ENCODE measurements around the gene MUCL3.
A peak's percentile ranks its signal among the peaks of the same experiment; 100 is the strongest.
"Not testable (repeated sequence)": the region's sequence is repeated elsewhere in the genome, so short reads cannot be mapped to it uniquely, and the experiment has no call there.

Gene MUCL3

DNA sequence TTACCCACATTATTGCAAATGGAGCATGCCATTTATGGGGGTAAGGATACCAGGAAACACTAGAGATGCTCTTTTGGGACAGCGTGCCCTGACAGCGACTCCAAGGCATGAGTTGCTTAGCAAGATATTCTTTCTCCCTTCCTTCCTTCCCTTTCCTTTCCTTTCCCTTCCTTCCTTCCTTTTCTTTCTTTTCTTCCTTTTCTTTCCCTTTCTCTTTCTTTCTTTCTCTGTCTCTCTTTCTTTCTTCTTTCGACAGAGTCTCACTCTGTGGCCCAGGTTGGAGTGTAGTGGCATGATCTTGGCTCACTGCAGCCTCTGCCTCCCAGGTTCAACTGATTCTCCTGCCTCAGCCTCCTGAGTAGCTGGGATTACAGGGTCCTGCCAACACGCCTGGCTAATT lies 3.3 kb downstream of the MUCL3 start:
- no peak for DNase-seq (ENCODE audit: low spot score)

DNA sequence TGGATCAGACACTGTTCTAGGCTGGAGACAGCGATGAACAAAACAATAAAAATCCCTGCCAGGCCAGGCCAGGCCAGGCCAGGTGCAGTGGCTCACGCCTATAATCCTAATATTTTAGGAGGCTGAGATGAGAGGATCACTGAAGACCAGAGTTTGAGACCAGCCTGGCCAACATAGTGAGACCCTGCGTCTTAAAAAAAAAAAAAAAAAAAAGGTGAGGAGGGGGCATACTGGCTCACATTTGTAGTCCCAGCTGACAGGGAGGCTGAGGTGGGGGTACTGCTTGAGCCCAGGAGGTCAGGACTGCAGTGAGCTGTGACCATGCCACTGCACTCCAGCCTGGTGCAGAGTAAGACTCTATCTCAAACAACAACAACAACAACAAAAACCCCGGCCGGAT lies 4.5 kb downstream of the MUCL3 start:
- DNase-seq (ENCODE audit: low spot score): no peak

DNA sequence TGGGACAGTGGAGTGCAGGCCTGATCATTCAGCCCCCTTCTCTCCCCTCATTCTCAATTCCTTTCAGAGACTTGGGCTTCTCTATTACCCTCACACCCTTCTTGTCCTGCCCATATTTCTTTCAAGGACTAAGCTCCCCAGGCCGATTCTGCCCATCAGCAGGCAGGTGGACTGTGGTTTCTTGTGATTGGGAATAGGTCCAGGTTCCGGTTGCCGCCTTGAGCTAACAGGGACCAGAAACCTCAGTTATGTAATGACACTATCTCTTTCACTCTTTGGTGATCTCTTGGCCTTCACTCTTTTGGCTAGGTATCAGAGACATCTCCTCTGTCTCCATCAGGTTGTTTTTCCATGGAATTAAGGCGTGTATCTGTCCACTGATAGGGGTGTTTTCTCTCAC lies 6.5 kb downstream of the MUCL3 start:
- no peak for DNase-seq (ENCODE audit: low spot score)

DNA sequence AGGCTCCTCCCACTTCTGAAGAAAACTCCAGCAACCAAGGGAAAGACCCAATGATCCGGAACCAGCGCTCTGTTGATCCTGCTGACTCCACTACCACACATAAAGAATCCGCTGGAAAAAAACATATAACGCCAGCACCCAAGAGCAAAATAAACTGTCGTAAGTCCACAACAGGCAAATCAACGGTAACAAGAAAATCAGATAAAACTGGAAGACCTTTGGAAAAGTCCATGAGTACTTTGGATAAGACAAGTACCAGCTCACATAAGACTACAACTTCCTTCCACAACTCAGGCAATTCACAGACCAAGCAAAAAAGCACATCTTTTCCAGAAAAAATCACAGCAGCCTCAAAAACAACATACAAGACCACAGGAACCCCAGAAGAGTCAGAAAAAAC lies 8.0 kb downstream of the MUCL3 start:
- DNase-seq (ENCODE audit: low spot score): no peak

DNA sequence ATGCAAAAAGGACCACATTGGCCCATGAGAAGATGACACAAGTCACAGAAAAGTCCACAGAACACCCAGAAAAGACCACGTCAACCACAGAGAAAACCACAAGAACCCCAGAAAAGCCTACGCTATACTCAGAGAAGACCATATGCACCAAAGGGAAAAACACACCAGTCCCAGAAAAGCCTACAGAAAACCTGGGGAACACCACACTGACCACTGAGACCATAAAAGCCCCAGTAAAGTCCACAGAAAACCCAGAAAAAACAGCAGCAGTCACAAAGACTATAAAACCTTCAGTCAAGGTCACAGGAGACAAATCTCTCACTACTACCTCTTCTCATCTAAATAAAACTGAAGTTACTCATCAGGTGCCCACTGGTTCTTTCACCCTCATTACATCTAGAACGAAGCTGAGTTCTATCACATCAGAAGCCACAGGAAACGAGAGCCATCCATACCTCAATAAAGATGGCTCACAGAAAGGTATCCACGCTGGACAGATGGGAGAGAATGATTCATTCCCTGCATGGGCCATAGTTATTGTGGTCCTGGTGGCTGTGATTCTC lies 11.2 kb downstream of the MUCL3 start:
- no peak for DNase-seq (ENCODE audit: low spot score)

DNA sequence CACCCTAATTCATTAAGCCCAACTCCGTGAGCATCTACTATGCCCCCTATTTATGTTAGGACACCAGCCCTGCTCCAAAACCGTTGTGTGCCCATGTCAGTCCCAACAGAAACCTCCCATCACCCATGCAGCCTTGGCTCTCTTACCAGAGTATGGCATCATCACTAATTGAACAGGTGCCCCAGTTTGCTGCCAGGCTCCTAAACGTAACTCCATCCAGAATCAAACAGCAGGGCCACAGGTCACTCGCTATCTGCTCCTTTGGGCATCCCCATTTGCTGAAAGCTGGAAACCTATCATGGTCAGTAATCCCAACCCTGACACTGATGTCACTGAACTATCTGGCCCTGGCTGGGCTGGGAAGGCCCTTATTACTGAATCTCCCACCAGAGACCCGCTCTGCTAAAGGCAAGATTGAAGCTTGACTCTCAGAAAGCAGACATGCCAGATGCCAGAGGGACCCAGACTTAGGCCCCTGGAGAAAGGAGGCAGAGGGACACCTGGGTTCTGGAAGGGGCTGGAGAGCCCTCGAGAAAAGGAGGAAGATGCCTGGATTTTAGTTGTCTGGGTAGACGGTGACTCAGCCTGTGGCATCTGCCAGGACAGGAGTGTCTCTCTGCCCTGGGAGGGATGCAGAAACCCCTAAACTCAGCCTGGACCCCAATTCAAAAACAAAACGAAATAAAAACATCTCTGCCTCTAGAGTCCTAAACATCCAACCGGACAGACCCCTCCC lies 14.0 kb downstream of the MUCL3 start:
- no peak for DNase-seq (ENCODE audit: low spot score)

DNA sequence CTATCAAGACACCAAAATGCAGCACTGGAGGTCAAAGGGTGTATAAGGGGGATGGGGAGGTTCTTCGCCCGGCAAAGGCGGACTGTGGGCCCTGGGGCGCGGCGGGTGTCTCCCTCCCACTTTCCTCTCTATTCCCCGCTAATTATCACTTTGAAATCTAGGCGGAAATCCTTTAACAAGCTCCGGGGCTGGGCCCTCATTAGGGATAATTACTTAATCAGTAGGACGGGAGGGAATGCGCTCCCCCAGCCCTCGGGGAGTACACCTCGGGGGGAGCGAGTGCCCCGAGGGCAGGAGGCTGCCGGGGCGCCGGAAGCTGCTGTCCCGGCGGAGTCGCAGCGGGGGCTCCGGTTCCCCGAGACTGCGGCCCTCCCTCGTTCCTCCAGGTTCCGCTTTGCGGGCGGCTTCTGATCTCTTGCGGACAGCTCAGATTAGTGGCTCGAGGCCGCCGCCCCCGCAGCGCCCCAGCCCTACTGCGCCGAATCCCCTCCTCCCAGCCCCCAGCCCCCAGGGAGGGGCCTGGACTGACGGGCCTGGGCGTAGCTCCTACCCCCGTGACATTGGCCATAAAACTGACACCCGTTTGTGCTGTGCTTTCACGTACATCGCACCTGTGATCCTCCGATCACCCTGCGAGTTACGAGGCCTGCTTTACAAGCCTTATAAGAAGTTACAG lies 14.7 kb downstream of the MUCL3 start:
- DNase-seq (ENCODE audit: low spot score): no peak

DNA sequence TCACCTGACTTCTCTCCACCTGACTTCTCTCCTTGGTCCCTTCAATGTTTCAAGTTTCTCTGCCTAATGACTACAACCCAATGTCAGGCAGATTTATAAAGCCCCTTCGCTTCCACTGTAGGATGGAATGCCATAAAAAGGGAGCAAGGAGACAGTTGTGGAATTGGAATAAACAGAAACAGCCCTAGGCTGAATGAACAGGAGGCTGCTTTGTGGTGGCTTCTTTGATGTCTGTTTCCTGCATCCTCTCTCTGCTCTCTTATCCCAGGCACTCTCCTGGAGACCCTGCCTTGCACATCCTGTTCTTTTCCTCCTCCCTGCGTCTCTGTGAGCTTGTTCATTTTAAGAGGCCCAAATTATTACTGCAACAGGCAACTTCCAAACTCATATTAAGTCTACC lies 16.9 kb downstream of the MUCL3 start:
- DNase-seq (ENCODE audit: low spot score): no peak

DNA sequence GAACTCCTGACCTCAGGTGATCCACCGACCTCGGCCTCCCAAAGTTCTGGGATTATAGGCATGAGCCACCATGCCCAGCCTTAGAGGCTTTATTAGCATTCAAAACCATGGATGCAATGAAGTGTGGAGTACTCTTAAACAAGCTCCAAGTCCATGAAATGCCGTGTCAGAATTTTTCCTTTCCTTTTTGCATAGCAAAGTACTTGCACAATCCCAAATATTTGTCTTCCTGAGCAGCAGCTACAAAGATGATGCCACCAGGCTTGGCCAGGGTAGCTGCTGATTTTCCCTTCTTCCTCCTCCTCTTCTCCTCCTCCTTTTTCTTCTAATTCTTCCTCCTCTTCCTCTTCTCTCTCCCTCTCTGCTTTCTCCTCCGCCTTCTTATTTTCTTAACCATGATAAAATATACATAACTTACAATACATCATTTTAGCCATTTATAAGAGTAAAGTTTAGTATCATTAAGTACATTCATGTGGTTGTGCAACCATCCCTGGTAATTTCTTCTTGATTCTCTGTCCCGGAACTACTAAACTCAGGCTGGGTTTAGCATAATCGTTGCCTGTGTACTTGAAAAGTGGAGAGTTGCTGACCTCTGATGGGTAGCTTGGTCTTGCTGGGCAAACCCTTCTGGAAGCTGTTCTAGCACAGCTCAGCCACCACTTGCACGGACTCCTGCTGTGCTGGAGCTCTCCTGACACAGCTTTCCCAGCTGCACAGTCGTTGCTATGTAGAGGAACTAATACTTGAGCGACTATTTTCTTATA lies 20.3 kb downstream of the MUCL3 start:
- DNase-seq (ENCODE audit: low spot score): no peak

DNA sequence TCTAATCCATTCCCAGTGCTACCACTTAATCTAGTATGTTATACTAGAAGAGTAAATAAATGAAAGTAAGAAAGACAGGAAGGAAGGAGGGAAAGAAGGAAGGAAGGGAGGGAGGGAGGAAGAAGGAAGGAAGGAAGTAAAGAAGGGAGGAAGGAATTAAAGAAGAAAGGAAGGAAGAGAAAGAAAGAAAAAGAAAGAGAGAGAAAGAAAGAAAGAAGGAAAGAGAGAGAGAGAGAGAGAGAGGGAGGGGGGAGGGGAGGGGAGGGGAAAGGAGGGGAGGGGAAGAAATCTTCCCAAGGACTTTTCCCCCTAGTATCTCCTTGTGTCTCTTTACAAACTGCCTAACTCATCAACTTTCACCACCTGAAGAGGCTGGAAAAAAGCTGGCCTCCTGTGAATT lies 21.9 kb downstream of the MUCL3 start:
- no peak for DNase-seq (ENCODE audit: low spot score)

DNA sequence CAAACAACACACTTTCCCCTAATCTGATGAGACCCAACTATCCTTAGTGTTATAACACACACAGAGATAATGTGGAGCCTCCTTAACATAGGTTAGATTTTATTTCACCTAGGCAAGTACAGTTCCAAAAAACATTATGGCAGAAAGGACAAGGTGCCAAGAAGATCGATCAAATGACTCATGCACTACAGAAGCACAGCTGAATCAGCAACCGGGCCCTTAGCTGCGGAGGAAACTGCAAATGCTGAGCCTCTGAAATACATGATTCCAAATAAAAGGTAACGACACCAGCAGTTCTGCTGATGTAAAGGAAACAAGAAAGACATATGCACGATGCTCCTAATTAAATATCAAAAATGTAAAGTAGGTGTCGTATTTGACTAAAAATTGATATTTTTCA lies 22.9 kb downstream of the MUCL3 start:
- no peak for DNase-seq (ENCODE audit: low spot score)

DNA sequence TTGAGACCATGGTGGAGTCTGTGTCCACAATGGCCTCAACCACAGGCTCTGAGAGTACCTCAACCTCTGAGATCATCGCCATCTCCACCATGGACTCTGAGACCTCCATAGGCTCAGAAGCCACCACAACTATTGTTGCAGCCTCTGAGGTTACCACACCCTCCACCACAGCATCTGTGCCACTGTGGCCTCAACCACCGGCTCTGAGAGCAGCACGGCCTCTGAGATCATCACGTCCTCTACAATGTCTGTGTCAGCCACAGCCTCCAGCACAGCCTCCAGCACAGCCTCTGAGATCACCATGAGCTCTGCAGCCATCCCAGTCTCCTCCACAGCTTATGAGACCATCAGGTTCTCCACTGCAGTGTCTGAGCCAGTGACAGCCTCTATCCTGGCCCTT lies 23.3 kb downstream of the MUCL3 start:
- no peak for DNase-seq (ENCODE audit: low spot score)

DNA sequence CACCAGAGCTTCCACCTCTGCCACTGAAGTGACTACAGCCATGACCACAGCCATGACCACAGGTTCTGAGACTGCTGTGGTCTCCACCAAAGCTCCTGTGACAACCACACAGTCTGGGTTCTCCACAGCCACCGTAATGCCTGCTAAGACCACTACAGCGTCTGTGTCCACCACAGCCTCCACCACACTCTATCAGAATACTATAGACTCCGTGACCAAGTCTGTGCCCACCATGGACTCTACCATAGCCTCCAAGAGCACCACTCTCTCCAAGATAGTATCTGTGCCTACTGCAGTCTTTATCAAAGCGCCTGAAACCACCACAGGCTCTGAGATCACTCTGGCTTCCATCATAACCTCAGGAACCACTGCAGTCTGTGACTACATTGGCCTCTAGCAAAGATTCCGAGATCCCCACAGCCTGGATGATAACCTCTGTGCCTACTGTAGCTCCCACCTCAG lies 24.4 kb downstream of the MUCL3 start:
- DNase-seq (ENCODE audit: low spot score): no peak

DNA sequence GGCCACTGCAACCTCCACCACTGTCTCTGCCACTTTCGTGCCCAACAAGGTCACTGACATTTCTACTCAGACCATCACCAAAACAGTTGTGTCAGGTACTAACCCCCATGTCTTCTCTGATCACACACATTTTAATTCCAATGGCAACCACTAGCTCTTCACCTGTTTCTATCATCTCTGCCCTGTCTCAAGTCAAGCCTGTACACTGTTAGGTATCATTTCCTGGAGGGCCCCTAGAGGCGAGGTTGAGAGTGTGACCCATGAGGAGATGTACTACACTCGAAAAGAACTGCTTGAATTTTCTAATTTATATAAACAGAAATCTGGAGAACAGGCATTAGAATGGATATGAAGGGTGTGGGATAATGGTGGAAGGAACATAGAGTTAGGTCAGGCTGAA lies 25.4 kb downstream of the MUCL3 start:
- no peak for DNase-seq (ENCODE audit: low spot score)

DNA sequence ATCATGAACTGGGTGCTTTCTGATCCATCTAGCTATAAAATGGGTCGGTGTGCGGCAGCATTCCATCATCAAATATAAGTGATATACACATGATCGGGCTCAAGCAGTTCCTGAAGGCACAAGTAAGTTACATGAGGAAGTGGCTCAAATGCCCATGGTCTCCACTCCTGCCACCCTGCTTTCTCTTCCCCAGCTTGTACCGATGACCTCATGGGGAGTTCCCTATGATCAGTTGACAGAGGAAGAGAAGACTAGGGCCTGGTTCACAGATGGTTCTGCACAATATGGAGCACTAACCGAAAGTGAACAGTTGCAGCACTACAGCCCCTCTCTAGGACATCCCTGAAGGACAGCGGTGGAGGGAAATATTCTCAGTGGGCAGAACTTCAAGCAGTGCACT lies 28.4 kb downstream of the MUCL3 start:
- not testable (repeated sequence) for DNase-seq (ENCODE audit: low spot score)

DNA sequence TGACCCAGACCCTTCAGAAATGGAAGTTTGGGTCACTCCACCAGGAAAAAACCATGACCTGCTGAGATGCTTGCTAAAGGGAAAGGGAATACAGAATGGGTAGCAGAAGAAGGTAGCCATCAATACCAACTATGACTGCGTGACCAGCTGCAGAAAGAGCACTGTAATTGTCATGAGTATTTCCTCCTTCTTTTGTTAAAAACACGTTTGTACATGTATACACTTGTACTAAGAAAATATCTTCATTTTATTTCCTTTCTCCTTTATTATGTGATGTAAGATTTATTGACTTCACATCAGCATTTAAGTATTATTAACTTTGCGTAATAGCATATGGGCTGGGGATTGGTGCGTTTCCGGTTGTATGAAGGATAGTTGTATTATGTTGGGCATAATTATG lies 30.2 kb downstream of the MUCL3 start:
- no peak for DNase-seq (ENCODE audit: low spot score)

DNA sequence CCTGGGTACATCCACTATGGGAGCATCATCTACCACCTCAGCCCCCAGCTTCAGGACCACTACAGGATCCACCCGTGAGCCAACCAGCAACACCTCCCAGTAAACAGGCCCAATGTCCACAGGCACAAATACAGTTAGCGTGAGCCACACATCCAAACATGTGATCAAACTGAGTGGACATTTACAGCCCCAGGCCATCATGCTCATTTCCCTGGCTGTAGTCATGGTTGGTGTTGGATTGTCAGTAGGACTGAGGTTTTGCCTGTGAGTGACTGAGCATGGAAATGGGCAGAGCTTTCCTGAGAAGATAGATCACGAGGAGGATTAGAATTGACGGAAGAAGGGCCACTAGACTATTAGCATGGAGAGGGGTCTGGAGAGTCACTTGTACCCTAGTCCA lies 32.0 kb downstream of the MUCL3 start:
- no peak for DNase-seq (ENCODE audit: low spot score)

DNA sequence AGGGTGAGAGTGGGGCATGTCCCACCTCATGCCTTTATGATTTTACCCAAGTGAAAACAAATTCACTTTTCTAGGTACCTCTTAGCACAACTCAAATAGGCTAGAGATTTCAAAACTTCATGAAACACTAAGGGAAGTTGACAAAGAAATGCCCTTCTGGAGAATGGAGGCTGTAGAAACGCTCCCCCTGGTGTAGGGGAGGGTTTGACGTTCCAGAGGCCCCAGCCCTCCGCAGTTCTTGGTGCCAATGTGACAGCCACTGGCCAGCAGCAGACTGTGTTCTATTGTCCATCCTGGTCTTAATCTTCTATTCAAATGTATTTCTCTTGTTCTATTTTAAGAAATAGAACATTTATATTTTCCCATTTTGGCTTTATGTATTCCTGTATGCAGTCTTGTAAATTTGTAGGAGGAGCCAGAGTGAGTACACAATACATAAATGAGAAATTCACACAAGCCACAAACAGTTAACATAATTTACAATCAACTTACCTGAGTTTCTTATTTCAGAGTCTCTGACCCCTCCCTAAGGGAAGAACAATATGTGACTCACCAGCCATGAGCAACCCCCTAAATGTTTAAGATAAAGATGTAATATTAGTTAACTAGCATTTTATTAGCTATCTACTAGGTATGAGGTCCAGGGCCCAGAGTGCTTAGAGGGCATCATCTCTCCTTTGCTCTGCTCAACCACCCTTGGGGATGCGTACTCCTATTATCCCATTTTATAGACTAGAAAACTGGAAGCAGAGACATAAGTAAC lies 33.9 kb downstream of the MUCL3 start:
- DNase-seq (ENCODE audit: low spot score): no peak

DNA sequence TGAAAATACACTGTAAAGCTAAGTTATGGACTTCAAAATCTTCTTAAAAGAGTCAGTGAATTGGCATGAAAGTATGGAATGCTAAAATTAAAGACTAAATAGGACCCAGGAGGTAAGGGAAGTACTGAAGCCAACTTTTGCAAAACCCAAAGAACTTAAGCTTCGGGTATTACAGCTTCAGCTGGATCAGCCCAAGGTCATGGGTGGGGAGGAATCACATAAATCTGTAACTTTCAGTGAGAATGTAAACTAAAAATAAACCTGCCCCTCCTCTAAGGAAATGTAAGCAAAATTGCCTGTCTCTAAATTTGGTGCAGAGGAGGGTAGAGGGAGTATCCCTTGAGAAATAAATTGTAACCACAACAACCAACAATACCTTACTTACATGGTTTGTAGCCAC lies 38.4 kb downstream of the MUCL3 start:
- no peak for DNase-seq (ENCODE audit: low spot score)

DNA sequence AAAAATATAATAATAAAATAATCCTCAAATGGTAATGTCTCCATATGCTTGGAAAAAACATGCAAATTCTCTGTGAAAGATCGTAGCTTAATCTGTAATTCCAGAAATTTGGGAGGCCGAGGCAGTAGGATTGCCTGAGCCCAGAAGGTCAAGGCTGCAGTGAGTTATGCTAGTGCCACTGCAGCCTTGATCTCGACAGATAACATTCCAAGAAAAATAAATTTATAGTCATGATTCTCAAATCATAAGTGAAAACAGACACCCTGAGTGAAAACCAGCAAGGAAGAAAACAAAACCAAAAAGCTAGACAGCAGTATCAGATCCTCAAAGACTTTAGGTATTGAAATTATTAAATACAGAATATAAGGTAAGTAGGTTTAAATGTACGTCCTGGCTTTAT lies 38.9 kb downstream of the MUCL3 start:
- no peak for DNase-seq (ENCODE audit: low spot score)

DNA sequence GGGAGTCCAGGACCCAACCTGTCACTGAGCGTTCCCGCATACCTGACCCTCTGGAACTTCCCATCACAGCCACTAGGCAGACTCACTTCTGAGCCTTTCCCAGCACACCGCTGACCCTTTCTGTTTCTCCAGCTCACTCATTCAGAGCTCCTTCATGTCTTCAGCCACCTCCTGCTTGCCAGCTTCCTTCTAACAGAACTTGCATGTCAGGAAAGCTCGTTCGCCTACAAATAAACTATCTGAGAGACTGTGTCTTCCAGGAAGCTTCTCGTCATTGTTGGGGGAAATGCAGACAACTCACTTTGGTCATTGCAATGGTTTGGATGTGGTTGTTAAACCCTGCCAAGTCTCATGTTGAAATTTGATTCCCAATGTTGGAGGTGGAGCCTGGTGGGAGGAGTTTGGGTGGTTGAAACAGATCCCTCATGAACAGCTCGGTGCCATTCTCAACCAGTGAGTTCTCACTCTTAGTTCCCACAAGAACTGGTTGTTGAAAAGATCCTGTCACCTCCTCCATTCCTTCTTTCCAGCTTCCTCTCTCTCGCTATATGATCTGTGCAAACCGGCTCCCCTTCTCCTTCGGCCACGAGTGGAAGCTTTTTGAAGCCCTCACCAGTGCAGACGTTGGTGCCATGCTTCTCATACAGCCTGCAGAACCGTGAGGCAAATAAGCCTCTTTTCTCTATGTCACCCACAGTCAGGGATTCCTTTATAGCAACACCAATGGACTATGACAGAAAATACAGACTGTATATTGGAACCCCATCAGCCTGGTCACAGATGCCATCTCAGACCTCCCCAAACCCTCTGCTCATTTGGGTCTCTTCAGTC lies 41.4 kb downstream of the MUCL3 start:
- DNase-seq (ENCODE audit: low spot score): peak; percentile 22

Data from cerebellar cortex (tissue), 1 donor.